Measurements from ENCODE around the gene PROCA1. TPM values are rescaled to one million over a fixed set of nuclear protein-coding genes. Genes with fewer than 3 reads are reported as not detected.

PROCA1 gene
- total and polyA plus RNA-seq, 9 of the 15 experiments (the other 6 are each of a cell fraction or from before 2014, with no cell fraction given): 0.78 to 16.2 (median 5.6) TPM

DNA sequence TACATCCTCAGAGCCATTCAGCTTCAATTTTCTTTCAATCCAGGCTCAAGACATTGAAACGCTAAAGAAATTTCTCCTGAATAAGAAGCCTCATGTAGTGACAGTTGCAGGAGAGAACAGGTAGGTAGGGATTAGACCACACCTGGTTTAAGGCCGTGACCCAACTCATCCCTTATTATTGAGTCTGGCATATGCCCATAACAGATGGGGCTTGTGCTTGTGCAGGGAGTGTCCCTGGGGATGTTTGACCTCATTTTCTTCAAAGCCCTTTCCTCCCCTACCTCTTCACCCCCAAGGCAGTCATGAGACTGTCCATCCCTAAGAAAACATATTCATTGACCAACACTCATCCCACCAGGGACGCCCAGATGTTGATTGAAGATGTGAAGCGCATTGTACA is 25.4 kb downstream of the PROCA1 start:
- ATAC-seq (no peak), FAIRE-seq (no peak), DNase-seq (ENCODE audit: extremely low read depth in 1 of 4, low spot score in 3 of 4) (no peak)
- Histone ChIP-seq H3K4me3 (no peak overlapping the region), H3K9ac (ENCODE audit: insufficient read depth in 1 of 2, low read depth in 2 of 2, low read length in 2 of 2) (no peak overlapping the region), H4K20me1 (replicated peaks; ENCODE audit: control insufficient read depth, insufficient read depth, low read length) (no peaks in the 10 kb centered on the region), H3K36me3 (ENCODE audit: control insufficient read depth, insufficient read depth, low read length) (peaks cover 97% of the 10 kb centered on the region), H3K27me3 (ENCODE audit: control insufficient read depth in 2 of 2, insufficient read depth in 2 of 2, low read length in 2 of 2) (no peaks in the 10 kb centered on the region), H3K79me2 (ENCODE audit: control insufficient read depth, insufficient read depth, low read length) (no peaks in the 10 kb centered on the region), H2AFZ (ENCODE audit: low read depth, low read length) (no peak overlapping the region), H3K4me1 (replicated peaks in 1 of 2; ENCODE audit: control insufficient read depth in 2 of 2, insufficient read depth in 2 of 2, low read length in 2 of 2) (no peaks in the 10 kb centered on the region), H3K9me3 (replicated peaks; ENCODE audit: control insufficient read depth, insufficient read depth, low read depth, low read length) (no peaks in the 10 kb centered on the region), H3K4me2 (ENCODE audit: insufficient read depth, low read length) (no peak overlapping the region), H3K27ac (ENCODE audit: extremely low read depth, low read depth, low read length) (no peak overlapping the region), H3K9me1 (ENCODE audit: control insufficient read depth, insufficient read depth, low read length) (no peaks in the 10 kb centered on the region)
- POLR2A ChIA-PET: interaction anchor here (0.7 to 1.2 kb wide), 5 partner anchors 15 to 59 kb away, joined by 3 read pairs; partner anchors contain the start of gene RPL23A
- no peak for TF ChIP-seq NFE2 (IDR thresholded peaks at IDR 0.05; ENCODE audit: low read depth)
- TF ChIP-seq, protein P1, sequence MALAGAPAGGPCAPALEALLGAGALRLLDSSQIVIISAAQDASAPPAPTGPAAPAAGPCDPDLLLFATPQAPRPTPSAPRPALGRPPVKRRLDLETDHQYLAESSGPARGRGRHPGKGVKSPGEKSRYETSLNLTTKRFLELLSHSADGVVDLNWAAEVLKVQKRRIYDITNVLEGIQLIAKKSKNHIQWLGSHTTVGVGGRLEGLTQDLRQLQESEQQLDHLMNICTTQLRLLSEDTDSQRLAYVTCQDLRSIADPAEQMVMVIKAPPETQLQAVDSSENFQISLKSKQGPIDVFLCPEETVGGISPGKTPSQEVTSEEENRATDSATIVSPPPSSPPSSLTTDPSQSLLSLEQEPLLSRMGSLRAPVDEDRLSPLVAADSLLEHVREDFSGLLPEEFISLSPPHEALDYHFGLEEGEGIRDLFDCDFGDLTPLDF (CRISPR knock-in tag; IDR thresholded peaks at IDR 0.05): no peak
- no peak for TF ChIP-seq ZFP1 (CRISPR knock-in tag; IDR thresholded peaks at IDR 0.05)
- no peak for TF ChIP-seq SMARCC2 (IDR thresholded peaks at IDR 0.05; ENCODE audit: low read depth)
- peak; percentile 36 for TF ChIP-seq NFIC (IDR thresholded peaks at IDR 0.05)
- TF ChIP-seq MCM3 (IDR thresholded peaks at IDR 0.05): no peak
- TF ChIP-seq BCL6 (CRISPR knock-in tag; IDR thresholded peaks at IDR 0.05): no peak
- no peak for TF ChIP-seq ZNF445 (CRISPR knock-in tag; IDR thresholded peaks at IDR 0.05; ENCODE audit: low read depth)
- TF ChIP-seq MYBL2 (IDR thresholded peaks at IDR 0.05; ENCODE audit: low read depth): no peak
- TF ChIP-seq MYBL2 (CRISPR knock-in tag; IDR thresholded peaks at IDR 0.05; ENCODE audit: borderline replicate concordance): no peak
- in situ Hi-C loops (cut with MboI): no loop called here
- no TSS peak for BruUV-seq (replicated peaks)
- CTCF ChIA-PET (ENCODE audit: low intra/inter-chr PET ratio): no interaction called here
- 88% methylated on average over 4 of the region's 4 CpGs for WGBS (ENCODE audit: insufficient coverage, low coverage, missing lambda C conversion rate)
- intact Hi-C loops (cut with micrococcal nuclease): no loop called here
